Measurements from ENCODE around the gene BMPR1B.
A peak's percentile ranks its signal among the peaks of the same experiment; 100 is the strongest.

BMPR1B gene

DNA sequence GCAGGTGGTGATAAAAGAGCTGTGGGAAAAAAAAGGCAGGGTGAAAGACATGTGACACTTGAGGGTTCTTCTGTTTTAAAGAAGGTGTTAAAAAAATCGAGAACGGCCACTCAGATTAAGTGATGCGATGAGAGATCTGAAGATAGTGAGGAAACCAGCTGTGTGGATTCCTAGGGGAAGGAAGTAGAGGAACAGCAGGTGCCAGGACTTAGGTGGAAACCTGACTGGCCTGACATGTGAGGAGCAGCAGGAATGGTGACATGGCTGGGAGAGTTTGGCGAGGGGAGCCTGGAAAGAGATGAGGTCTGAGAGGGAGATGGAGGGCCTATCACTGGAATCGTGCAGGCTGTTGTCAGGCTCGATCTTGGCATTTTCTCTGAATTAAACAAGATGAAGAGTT lies 55.5 kb downstream of the BMPR1B start:
- no peak overlapping the region for H2AK5ac ChIP-seq (ENCODE audit: low read depth, low read length)
- no peak overlapping the region for H3K27ac ChIP-seq (replicated peaks; ENCODE audit: low read length)
- H3K4me1 ChIP-seq (ENCODE audit: control insufficient read depth in 2 of 2, insufficient read depth in 1 of 2, low read depth in 1 of 2, low read length in 2 of 2): peaks cover 0 to 10% of the 10 kb centered on the region in 2 donors
- H3K9ac ChIP-seq (ENCODE audit: low read depth, low read length, poor library complexity): no peak overlapping the region
- H2BK120ac ChIP-seq (ENCODE audit: low read depth, low read length): no peak overlapping the region
- no peak overlapping the region for H3K4ac ChIP-seq (ENCODE audit: low read length)
- H3K14ac ChIP-seq (ENCODE audit: low read length): no peak overlapping the region
- no peaks in the 10 kb centered on the region for H3K9me3 ChIP-seq (replicated peaks in 1 of 2; ENCODE audit: control insufficient read depth in 2 of 2, insufficient read depth in 1 of 2, low read depth in 1 of 2, low read length in 2 of 2)
- no peak overlapping the region for H3K4me2 ChIP-seq (ENCODE audit: insufficient read depth, low read length, poor library complexity, severe bottlenecking)
- H3K27me3 ChIP-seq (ENCODE audit: control insufficient read depth in 3 of 3, insufficient read depth in 3 of 3, low read depth in 1 of 3, low read length in 3 of 3): no peaks in the 10 kb centered on the region
- H2BK12ac ChIP-seq (ENCODE audit: low read length): no peak overlapping the region
- no CpG with 5 or more reads among the region's 6 CpGs for WGBS, 2 donors (ENCODE audit: extremely low coverage in 2 of 2, insufficient read length in 2 of 2, insufficient replicate concordance in 1 of 2)
- H2AFZ ChIP-seq (ENCODE audit: low read length): no peak overlapping the region
- no peak overlapping the region for H3K18ac ChIP-seq (ENCODE audit: low read length)
- no peaks in the 10 kb centered on the region for H3K79me1 ChIP-seq (ENCODE audit: low read depth, low read length)
- no peak overlapping the region for H2BK5ac ChIP-seq (ENCODE audit: low read length)
- H4K91ac ChIP-seq (ENCODE audit: low read depth, low read length, poor library complexity): no peak overlapping the region
- H3K36me3 ChIP-seq (replicated peaks in 1 of 2; ENCODE audit: control insufficient read depth in 2 of 2, insufficient read depth in 2 of 2, low read length in 2 of 2): no peaks in the 10 kb centered on the region
- H3K23ac ChIP-seq (ENCODE audit: low read depth, low read length, poor library complexity): no peak overlapping the region
- H3K4me3 ChIP-seq (ENCODE audit: low read length in 2 of 2): no peak overlapping the region
- no peak for DNase-seq (ENCODE audit: low spot score)
- H2BK15ac ChIP-seq (ENCODE audit: low read length): no peak overlapping the region
- no peak overlapping the region for H4K8ac ChIP-seq (ENCODE audit: low read depth, low read length)

GRCh38 chr4:94814237-94814636 lies 56.5 kb downstream of the BMPR1B start:
- H4K91ac ChIP-seq (ENCODE audit: low read depth, low read length, poor library complexity): no peak overlapping the region
- no peak overlapping the region for H3K4ac ChIP-seq (ENCODE audit: low read length)
- H2BK12ac ChIP-seq (ENCODE audit: low read length): no peak overlapping the region
- DNase-seq (ENCODE audit: low spot score): no peak
- H3K4me2 ChIP-seq (ENCODE audit: insufficient read depth, low read length, poor library complexity, severe bottlenecking): no peak overlapping the region
- H3K27ac ChIP-seq (replicated peaks; ENCODE audit: low read length): no peak overlapping the region
- no peaks in the 10 kb centered on the region for H3K79me1 ChIP-seq (ENCODE audit: low read depth, low read length)
- H3K4me1 ChIP-seq (ENCODE audit: control insufficient read depth in 2 of 2, insufficient read depth in 1 of 2, low read depth in 1 of 2, low read length in 2 of 2): peaks cover 0 to 10% of the 10 kb centered on the region in 2 donors
- no peak overlapping the region for H2BK15ac ChIP-seq (ENCODE audit: low read length)
- no peaks in the 10 kb centered on the region for H3K9me3 ChIP-seq (replicated peaks in 1 of 2; ENCODE audit: control insufficient read depth in 2 of 2, insufficient read depth in 1 of 2, low read depth in 1 of 2, low read length in 2 of 2)
- H4K8ac ChIP-seq (ENCODE audit: low read depth, low read length): no peak overlapping the region
- H3K36me3 ChIP-seq (replicated peaks in 1 of 2; ENCODE audit: control insufficient read depth in 2 of 2, insufficient read depth in 2 of 2, low read length in 2 of 2): no peaks in the 10 kb centered on the region
- no peak overlapping the region for H3K23ac ChIP-seq (ENCODE audit: low read depth, low read length, poor library complexity)
- no peak overlapping the region for H3K18ac ChIP-seq (ENCODE audit: low read length)
- no peak overlapping the region for H3K9ac ChIP-seq (ENCODE audit: low read depth, low read length, poor library complexity)
- no peak overlapping the region for H2AFZ ChIP-seq (ENCODE audit: low read length)
- H2BK120ac ChIP-seq (ENCODE audit: low read depth, low read length): no peak overlapping the region
- H3K4me3 ChIP-seq (ENCODE audit: low read length in 2 of 2): no peak overlapping the region
- no peak overlapping the region for H2AK5ac ChIP-seq (ENCODE audit: low read depth, low read length)
- H2BK5ac ChIP-seq (ENCODE audit: low read length): no peak overlapping the region
- H3K14ac ChIP-seq (ENCODE audit: low read length): no peak overlapping the region
- H3K27me3 ChIP-seq (ENCODE audit: control insufficient read depth in 3 of 3, insufficient read depth in 3 of 3, low read depth in 1 of 3, low read length in 3 of 3): no peaks in the 10 kb centered on the region

- Histone ChIP-seq H4K91ac (ENCODE audit: low read depth, low read length, poor library complexity) (no peak overlapping the region), H3K9ac (ENCODE audit: low read depth, low read length, poor library complexity) (no peak overlapping the region), H2BK5ac (ENCODE audit: low read length) (no peak overlapping the region), H3K4me1 (ENCODE audit: control insufficient read depth in 2 of 2, insufficient read depth in 1 of 2, low read depth in 1 of 2, low read length in 2 of 2) (peaks cover 0 to 1% of the 10 kb centered on the region in 2 donors), H3K36me3 (replicated peaks in 1 of 2; ENCODE audit: control insufficient read depth in 2 of 2, insufficient read depth in 2 of 2, low read length in 2 of 2) (no peaks in the 10 kb centered on the region), H3K23ac (ENCODE audit: low read depth, low read length, poor library complexity) (no peak overlapping the region), H3K79me1 (ENCODE audit: low read depth, low read length) (no peaks in the 10 kb centered on the region), H3K9me3 (replicated peaks in 1 of 2; ENCODE audit: control insufficient read depth in 2 of 2, insufficient read depth in 1 of 2, low read depth in 1 of 2, low read length in 2 of 2) (no peaks in the 10 kb centered on the region), H3K4me2 (ENCODE audit: insufficient read depth, low read length, poor library complexity, severe bottlenecking) (no peak overlapping the region), H2AFZ (ENCODE audit: low read length) (no peak overlapping the region), H3K4ac (ENCODE audit: low read length) (no peak overlapping the region), H3K27me3 (ENCODE audit: control insufficient read depth in 3 of 3, insufficient read depth in 3 of 3, low read depth in 1 of 3, low read length in 3 of 3) (no peaks in the 10 kb centered on the region), H2BK120ac (ENCODE audit: low read depth, low read length) (no peak overlapping the region), H3K27ac (replicated peaks; ENCODE audit: low read length) (no peak overlapping the region), H4K8ac (ENCODE audit: low read depth, low read length) (no peak overlapping the region), H3K4me3 (ENCODE audit: low read length in 2 of 2) (no peak overlapping the region), H3K14ac (ENCODE audit: low read length) (no peak overlapping the region), H2BK15ac (ENCODE audit: low read length) (no peak overlapping the region), H2AK5ac (ENCODE audit: low read depth, low read length) (no peak overlapping the region), H3K18ac (ENCODE audit: low read length) (no peak overlapping the region), H2BK12ac (ENCODE audit: low read length) (no peak overlapping the region)
- no CpG with 5 or more reads among the region's 4 CpGs for WGBS, 2 donors (ENCODE audit: extremely low coverage in 2 of 2, insufficient read length in 2 of 2, insufficient replicate concordance in 1 of 2)
- no peak for DNase-seq (ENCODE audit: low spot score)
Observed at GRCh38 chr4:94819371-94820168, 61.8 kb downstream of the BMPR1B start.

DNA sequence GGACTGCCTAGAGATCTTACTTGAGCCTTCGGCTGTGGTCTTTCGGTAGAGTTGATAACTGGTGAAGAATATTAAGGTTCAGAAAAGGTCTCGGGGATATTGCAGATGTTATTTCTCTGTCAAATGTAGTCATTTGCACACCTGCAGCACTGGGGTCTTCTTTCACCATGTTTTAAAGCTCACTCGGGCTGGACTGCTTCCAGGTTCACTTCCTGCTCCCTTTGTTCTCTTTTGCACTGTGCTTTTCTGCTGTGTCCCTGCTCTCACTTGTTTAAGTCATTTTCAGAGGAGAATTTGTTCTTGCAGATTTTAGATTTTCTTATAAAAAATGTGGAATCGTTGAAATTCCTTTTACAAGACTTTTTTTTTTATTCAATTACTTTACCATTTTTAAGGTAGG lies 68.5 kb downstream of the BMPR1B start:
- H3K4ac ChIP-seq (ENCODE audit: low read length): no peak overlapping the region
- DNase-seq (ENCODE audit: low spot score): no peak
- H4K8ac ChIP-seq (ENCODE audit: low read depth, low read length): no peak overlapping the region
- H4K91ac ChIP-seq (ENCODE audit: low read depth, low read length, poor library complexity): no peak overlapping the region
- H3K9ac ChIP-seq (ENCODE audit: low read depth, low read length, poor library complexity): no peak overlapping the region
- no peak overlapping the region for H3K23ac ChIP-seq (ENCODE audit: low read depth, low read length, poor library complexity)
- no peaks in the 10 kb centered on the region for H3K9me3 ChIP-seq (replicated peaks in 1 of 2; ENCODE audit: control insufficient read depth in 2 of 2, insufficient read depth in 1 of 2, low read depth in 1 of 2, low read length in 2 of 2)
- no peak overlapping the region for H3K18ac ChIP-seq (ENCODE audit: low read length)
- H3K4me3 ChIP-seq (ENCODE audit: low read length in 2 of 2): no peak overlapping the region
- H3K4me2 ChIP-seq (ENCODE audit: insufficient read depth, low read length, poor library complexity, severe bottlenecking): no peak overlapping the region
- H3K36me3 ChIP-seq (replicated peaks in 1 of 2; ENCODE audit: control insufficient read depth in 2 of 2, insufficient read depth in 2 of 2, low read length in 2 of 2): no peaks in the 10 kb centered on the region
- H3K27me3 ChIP-seq (ENCODE audit: control insufficient read depth in 3 of 3, insufficient read depth in 3 of 3, low read depth in 1 of 3, low read length in 3 of 3): no peaks in the 10 kb centered on the region
- H2BK5ac ChIP-seq (ENCODE audit: low read length): no peak overlapping the region
- WGBS, 2 donors (ENCODE audit: extremely low coverage in 2 of 2, insufficient read length in 2 of 2, insufficient replicate concordance in 1 of 2): no CpG with 5 or more reads among the region's 5 CpGs
- H3K79me1 ChIP-seq (ENCODE audit: low read depth, low read length): no peaks in the 10 kb centered on the region
- H2BK15ac ChIP-seq (ENCODE audit: low read length): no peak overlapping the region
- H3K4me1 ChIP-seq (ENCODE audit: control insufficient read depth in 2 of 2, insufficient read depth in 1 of 2, low read depth in 1 of 2, low read length in 2 of 2): peaks cover 0 to 24% of the 10 kb centered on the region in 2 donors
- H2AK5ac ChIP-seq (ENCODE audit: low read depth, low read length): no peak overlapping the region
- H2BK12ac ChIP-seq (ENCODE audit: low read length): no peak overlapping the region
- H3K14ac ChIP-seq (ENCODE audit: low read length): no peak overlapping the region
- peak overlapping the region; percentile 74 for H2AFZ ChIP-seq (ENCODE audit: low read length)
- H3K27ac ChIP-seq (replicated peaks; ENCODE audit: low read length): no peak overlapping the region
- no peak overlapping the region for H2BK120ac ChIP-seq (ENCODE audit: low read depth, low read length)
